ENCODE measurements around the gene ABL1. TPM values are rescaled to one million over a fixed set of nuclear protein-coding genes. Genes with fewer than 3 reads are reported as not detected.

ABL1 gene
- polyA plus RNA-seq, 1 donor from 2014 or later, result 18.5 TPM

GRCh38 chr9:130862747-130863146, 27.7 kb downstream of the ABL1 start:
- Histone ChIP-seq H3K4me3 (ENCODE audit: low read length) (no peak overlapping the region), H4K20me1 (ENCODE audit: insufficient read depth) (peaks cover 10% of the 10 kb centered on the region)

GRCh38 chr9:130864541-130864940, 29.5 kb downstream of the ABL1 start:
- Histone ChIP-seq H3K4me2 (ENCODE audit: low read length) (no peak overlapping the region), H4K20me1 (ENCODE audit: insufficient read depth) (peaks cover 5% of the 10 kb centered on the region), H3K9me3 (ENCODE audit: low read length) (no peaks in the 10 kb centered on the region), H3K4me3 (ENCODE audit: low read length) (no peak overlapping the region), H3K27me3 (ENCODE audit: insufficient read depth, low read depth, low read length) (no peaks in the 10 kb centered on the region), H3K27ac (ENCODE audit: low read length) (no peak overlapping the region), H3K79me2 (replicated peaks; ENCODE audit: insufficient read depth, low read length) (peaks cover 18% of the 10 kb centered on the region), H2AFZ (ENCODE audit: low read depth, low read length) (no peak overlapping the region), H3K36me3 (ENCODE audit: insufficient read depth, low read length) (peaks cover 4% of the 10 kb centered on the region), H3K9me2 (ENCODE audit: insufficient read depth, low read length) (no peaks in the 10 kb centered on the region), H3K9ac (ENCODE audit: low read length) (no peak overlapping the region), H3F3A (ENCODE audit: insufficient read depth, low read length, poor library complexity, severe bottlenecking) (no peaks in the 10 kb centered on the region)
- TF ChIP-seq EZH2 (IDR thresholded peaks at IDR 0.05; ENCODE audit: borderline replicate concordance, insufficient read depth, low read length, poor library complexity, severe bottlenecking) (no peak), EP300 (conservative IDR thresholded peaks at IDR 0.05; ENCODE audit: poor library complexity, severe bottlenecking) (no peak), RAD21 (conservative IDR thresholded peaks at IDR 0.05) (no peak), REST (IDR thresholded peaks at IDR 0.05; ENCODE audit: borderline replicate concordance) (no peak), POLR2AphosphoS5 (IDR thresholded peaks at IDR 0.05) (no peak), SMC3 (conservative IDR thresholded peaks at IDR 0.05; ENCODE audit: poor library complexity) (no peak), MXI1 (conservative IDR thresholded peaks at IDR 0.05; ENCODE audit: poor library complexity, severe bottlenecking) (no peak), TAF1 (IDR thresholded peaks at IDR 0.05; ENCODE audit: low read depth) (no peak)

More at GRCh38 chr9:130862747-130863146, 27.7 kb downstream of the ABL1 start:
- H3K9ac ChIP-seq (ENCODE audit: low read length), result no peak overlapping the region
- no peak overlapping the region for H2AFZ ChIP-seq (ENCODE audit: low read depth, low read length)
- H3K79me2 ChIP-seq (replicated peaks; ENCODE audit: insufficient read depth, low read length), result peaks cover 13% of the 10 kb centered on the region
- H3F3A ChIP-seq (ENCODE audit: insufficient read depth, low read length, poor library complexity, severe bottlenecking), result no peaks in the 10 kb centered on the region
- H3K4me2 ChIP-seq (ENCODE audit: low read length), result no peak overlapping the region
- H3K27me3 ChIP-seq (ENCODE audit: insufficient read depth, low read depth, low read length), result no peaks in the 10 kb centered on the region
- H3K9me3 ChIP-seq (ENCODE audit: low read length), result no peaks in the 10 kb centered on the region
- H3K27ac ChIP-seq (ENCODE audit: low read length), result no peak overlapping the region
- no peaks in the 10 kb centered on the region for H3K9me2 ChIP-seq (ENCODE audit: insufficient read depth, low read length)
- H3K36me3 ChIP-seq (ENCODE audit: insufficient read depth, low read length), result peaks cover 4% of the 10 kb centered on the region
- no peak for TF ChIP-seq CTCF (IDR thresholded peaks at IDR 0.05; ENCODE audit: poor library complexity, severe bottlenecking)
- TF ChIP-seq EZH2 (IDR thresholded peaks at IDR 0.05; ENCODE audit: borderline replicate concordance, insufficient read depth, low read length, poor library complexity, severe bottlenecking), result no peak
- TF ChIP-seq MXI1 (conservative IDR thresholded peaks at IDR 0.05; ENCODE audit: poor library complexity, severe bottlenecking), result no peak
- TF ChIP-seq TAF1 (IDR thresholded peaks at IDR 0.05; ENCODE audit: low read depth), result no peak
- no peak for TF ChIP-seq SMC3 (conservative IDR thresholded peaks at IDR 0.05; ENCODE audit: poor library complexity)
- TF ChIP-seq REST (IDR thresholded peaks at IDR 0.05; ENCODE audit: borderline replicate concordance), result no peak
- no peak for TF ChIP-seq EP300 (conservative IDR thresholded peaks at IDR 0.05; ENCODE audit: poor library complexity, severe bottlenecking)
- TF ChIP-seq RAD21 (conservative IDR thresholded peaks at IDR 0.05), result no peak
- TF ChIP-seq POLR2AphosphoS5 (IDR thresholded peaks at IDR 0.05), result no peak

All from neural cell (in vitro differentiated cells).